K562 (cell line): ENCODE data around the gene TCF7. TPM values are rescaled to one million over a fixed set of nuclear protein-coding genes. Genes with fewer than 3 reads are reported as not detected.
A peak's percentile ranks its signal among the peaks of the same experiment; 100 is the strongest.

Experiments
- ATAC-seq: fragments of 200-7000 bp; cut with Tn5 transposase; 3 replicates; pipeline ENCODE4 v1.9.1; 2020; ENCODE audit warnings: moderate library complexity
- BruUV-seq: library from RNA; stranded (reverse); fragments of 400-500 nt; replicated peaks from 2 replicates; lab custom pipeline; 2021; lab: Mats Ljungman, UMichigan
- CTCF ChIA-PET: fragments of 300-600 bp; formaldehyde crosslinking; extraction: SDS; loops from one replicate; lab custom pipeline; 2021; ENCODE audit warnings: low intra/inter-chr PET ratio; lab: Yijun Ruan, JAX
- POLR2A ChIA-PET: fragments of 300-600, 350-650 bp; sonication (Branson Sonifier 250); formaldehyde crosslinking; extraction: SDS; loops from one replicate; lab custom pipeline; 2021; ENCODE audit warnings: antibody characterized with exemption, inconsistent platforms; lab: Yijun Ruan, JAX
- DNase-seq, 4 experiments: peaks; one replicate each; pipeline versions ENCODE4 v3.0.0 to v3.0.0-alpha.2; 2011 to 2018; ENCODE audit warnings: low spot score in 3 of 4, mixed read lengths in 3 of 4; ENCODE audit errors: extremely low read depth in 1 of 4
- FAIRE-seq: peaks from 2 replicates; lab custom pipeline; 2011; peaks lifted over from hg19 to GRCh38; lab: Jason Lieb, UNC
- H2AFZ ChIP-seq: 2 replicates; pipeline ENCODE4 v1.6.0; 2011; ENCODE audit warnings: low read depth, low read length, control low read depth, inconsistent platforms
- H3K27ac ChIP-seq: fragments of 200-600 bp; 3 replicates; pipeline ENCODE4 v1.8.0; 2011; ENCODE audit warnings: low read depth, mild to moderate bottlenecking, control low read depth, inconsistent platforms, low read length, moderate library complexity, mixed read lengths; ENCODE audit errors: extremely low read depth
- H3K27me3 ChIP-seq, 2 experiments: fragments of 300-600 bp in 1 of 2; 2 replicates in 1 of 2; 3 replicates in 1 of 2; pipeline versions ENCODE4 v1.6.0 to v1.8.0; 2011; ENCODE audit warnings: inconsistent platforms in 2 of 2, low read length in 2 of 2, mild to moderate bottlenecking in 1 of 2, mixed read lengths in 1 of 2, moderate library complexity in 1 of 2; ENCODE audit not compliant: control insufficient read depth in 2 of 2, insufficient read depth in 2 of 2
- H3K36me3 ChIP-seq: fragments of 300-600 bp; 3 replicates; pipeline ENCODE4 v1.8.0; 2011; ENCODE audit warnings: mild to moderate bottlenecking, low read length, inconsistent platforms; ENCODE audit not compliant: control insufficient read depth, insufficient read depth
- H3K4me1 ChIP-seq, 2 experiments: fragments of 200-600 bp in 1 of 2; replicated peaks in 1 of 2; 2 replicates in 1 of 2; 3 replicates in 1 of 2; pipeline versions ENCODE4 v1.5.1 to v1.8.0; 2011; ENCODE audit warnings: inconsistent platforms in 2 of 2, low read length in 2 of 2, mild to moderate bottlenecking in 1 of 2, mixed read lengths in 1 of 2, moderate library complexity in 1 of 2; ENCODE audit not compliant: control insufficient read depth in 2 of 2, insufficient read depth in 2 of 2
- H3K4me2 ChIP-seq: 2 replicates; pipeline ENCODE4 v1.6.1; 2011; ENCODE audit warnings: low read length, control low read depth, inconsistent platforms, mixed read lengths; ENCODE audit not compliant: insufficient read depth
- H3K4me3 ChIP-seq: fragments of 200-600 bp; sonication (generic), shearing (Covaris generic); 2 replicates; pipeline ENCODE4 v1.5.1; 2016; ENCODE audit warnings: control low read depth, inconsistent platforms
- H3K79me2 ChIP-seq: fragments of 200-600 bp; 3 replicates; pipeline ENCODE4 v1.8.0; 2011; ENCODE audit warnings: low read length, inconsistent platforms; ENCODE audit not compliant: control insufficient read depth, insufficient read depth
- H3K9ac ChIP-seq, 2 experiments: 2 replicates each; pipeline versions ENCODE4 v1.6.0 to v1.6.1; 2011; ENCODE audit warnings: low read depth in 2 of 2, low read length in 2 of 2, control low read depth in 1 of 2, inconsistent platforms in 1 of 2, mild to moderate bottlenecking in 1 of 2, mixed read lengths in 1 of 2; ENCODE audit not compliant: insufficient read depth in 1 of 2
- H3K9me1 ChIP-seq: one replicate; pipeline ENCODE4 v1.6.0; 2011; ENCODE audit warnings: inconsistent platforms, mild to moderate bottlenecking, low read length, moderate library complexity; ENCODE audit not compliant: control insufficient read depth, insufficient read depth
- H3K9me3 ChIP-seq: replicated peaks from 2 replicates; pipeline ENCODE4 v1.5.1; 2011; ENCODE audit warnings: low read depth, low read length, inconsistent platforms; ENCODE audit not compliant: control insufficient read depth, insufficient read depth
- H4K20me1 ChIP-seq: replicated peaks from 2 replicates; pipeline ENCODE4 v1.6.1; 2011; ENCODE audit warnings: low read length, inconsistent platforms, mixed read lengths; ENCODE audit not compliant: control insufficient read depth, insufficient read depth
- CBX2 ChIP-seq: fragments of 200-600 bp; sonication (generic); IDR thresholded peaks from one replicate; pipeline ENCODE4 v1.6.1; 2012; ENCODE audit warnings: mild to moderate bottlenecking, low read length, inconsistent platforms; ENCODE audit not compliant: insufficient read depth, poor library complexity, severe bottlenecking
- MAFG ChIP-seq: fragments of 450-650 bp; conservative IDR thresholded peaks from 2 replicates; pipeline ENCODE4 v1.6.1; 2016; ENCODE audit warnings: missing genetic modification characterization, missing compliant biosample characterization
- PCBP1 ChIP-seq: fragments of 200-400 bp; formaldehyde crosslinking; IDR thresholded peaks from 2 replicates; pipeline ENCODE4 v1.6.1; 2018; ENCODE audit warnings: mild to moderate bottlenecking, low read depth, low read length; ENCODE audit not compliant: poor library complexity, severe bottlenecking
- WHSC1 ChIP-seq: IDR thresholded peaks from one replicate; pipeline ENCODE4 v1.6.1; 2012; ENCODE audit warnings: low read length, control low read depth, inconsistent platforms
- ZNF445 ChIP-seq: fragments of 250-450 bp; sonication (Bioruptor Pico); IDR thresholded peaks from 2 replicates; pipeline ENCODE4 v1.4.0; 2020; ENCODE audit warnings: low read depth, mild to moderate bottlenecking, moderate library complexity
- WGBS: fragments of 100-300 bp; shearing (Covaris generic); methylation state at CpG from one replicate; pipeline ENCODE4 v1.1.6; 2016; ENCODE audit warnings: low coverage, mixed read lengths; ENCODE audit not compliant: insufficient coverage; ENCODE audit errors: missing lambda C conversion rate; 5-methylcytosine and 5-hydroxymethylcytosine counted together
- in situ Hi-C: fragments of 300-500 bp; cut with MboI; formaldehyde crosslinking; loops from 4 replicates; pipeline ENCODE4 v1.15.0; 2018; ENCODE audit warnings: inconsistent platforms, mixed read lengths
- intact Hi-C: fragments of 100-400 bp; cut with micrococcal nuclease; formaldehyde crosslinking; loops from 2 replicates; pipeline ENCODE4 v1.14.2; 2022
- polyA plus RNA-seq, 8 experiments: library from polyadenylated mRNA; depleted of rRNA in 4 of 8; stranded (reverse) in 5 of 8; unstranded in 3 of 8; fragments of >200 nt; fragmentation: Nextera tagmentation in 2 of 8; fragmentation: Illumina TruSeq in 1 of 8; extraction: Ambion mirVana in 2 of 8; extraction: Trizol in 1 of 8; gene quantifications; 2 replicates each; pipeline versions ENCODE4 v1.2.1 to v1.2.3, GENCODE V29; 2011 to 2014; ENCODE audit warnings: inconsistent platforms in 1 of 8, missing spikeins in 1 of 8
- total RNA-seq, 7 experiments: library from RNA; depleted of rRNA in 6 of 7; stranded (reverse); fragments of >200 nt in 6 of 7; fragmentation: Illumina TruSeq in 2 of 7; extraction: Trizol in 2 of 7; gene quantifications; 2 replicates each; pipeline versions ENCODE4 v1.2.1 to v1.2.3, GENCODE V29; 2011 to 2021; ENCODE audit warnings: low replicate concordance in 1 of 7
- TF ChIP-seq, protein P1 (sequence below): fragments of 450-650 bp; IDR thresholded peaks from 2 replicates; pipeline ENCODE4 v1.6.1; 2016; ENCODE audit warnings: mild to moderate bottlenecking, moderate library complexity

TCF7 gene
- total and polyA plus RNA-seq, 9 of the 15 experiments (the other 6 are each of a cell fraction or from before 2014, with no cell fraction given): 1.6 to 14.9 (median 4.2) TPM

DNA sequence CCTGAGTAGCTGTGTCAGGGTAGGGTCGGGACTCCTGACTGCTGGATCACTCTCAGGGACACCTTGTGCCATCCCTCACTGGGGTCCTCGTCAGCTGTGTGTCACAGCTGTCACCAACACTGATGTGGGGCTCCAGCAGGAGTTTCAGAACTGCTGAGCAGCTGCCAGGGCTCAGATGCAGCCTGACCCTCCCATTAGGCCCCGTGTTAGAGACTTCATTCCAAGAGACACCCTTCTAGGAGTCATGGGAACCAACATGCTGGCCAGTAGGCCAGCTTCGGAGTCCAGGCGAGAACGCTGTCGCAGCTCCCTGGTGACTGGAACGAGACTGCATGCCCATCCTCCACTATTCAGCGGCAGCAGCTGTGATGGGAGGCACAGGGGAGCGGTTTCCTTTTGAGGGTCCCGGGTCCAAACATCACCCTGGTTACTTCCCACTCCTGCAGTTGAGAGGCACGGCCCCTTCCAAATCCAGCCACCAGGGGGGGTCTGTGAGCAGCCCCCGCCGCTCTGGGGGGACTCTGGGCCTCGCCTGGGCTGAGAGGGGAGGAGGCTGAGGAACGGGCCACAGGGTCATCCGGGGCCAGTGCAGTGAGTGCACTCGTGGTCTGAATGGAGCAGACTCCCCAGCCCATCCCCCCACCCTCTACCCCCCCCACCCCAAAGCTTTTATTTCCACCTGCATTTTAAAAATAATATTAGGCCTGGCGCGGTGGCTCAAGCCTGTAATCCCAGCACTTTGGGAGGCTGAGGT is 12.6 kb upstream of the TCF7 start (continued):
- TF ChIP-seq PCBP1 (peak; percentile 34), WHSC1 (no peak), CBX2 (no peak)

DNA sequence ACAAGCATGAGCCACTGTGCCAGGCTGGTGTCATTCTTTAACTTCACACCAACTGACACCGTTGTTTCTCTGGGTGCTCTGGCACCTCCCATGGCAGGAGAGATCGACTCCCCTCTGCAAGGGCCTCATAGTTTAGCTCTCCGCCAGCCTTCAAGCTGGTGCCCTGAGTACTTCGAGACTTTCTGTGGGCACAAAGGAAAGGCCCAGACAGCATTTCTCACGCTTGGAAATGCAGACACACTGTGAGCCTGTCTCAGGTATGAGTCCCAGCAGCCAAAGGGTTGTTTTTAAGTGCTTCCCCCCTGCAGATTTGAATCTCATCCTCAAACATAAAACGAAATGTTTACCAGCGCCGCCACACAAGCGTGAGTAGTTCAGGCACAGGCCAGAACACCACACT is 11.1 kb upstream of the TCF7 start:
- FAIRE-seq (no peak), DNase-seq (no peak), ATAC-seq (no peak)
- Histone ChIP-seq H4K20me1 (0 out of 2 replicates have a peak, but pooled peaks cover 3% of the 10 kb centered on the region), H3K9me1 (no peaks in the 10 kb centered on the region), H3K27me3 (no peaks in the 10 kb centered on the region), H3K79me2 (no peaks in the 10 kb centered on the region), H3K27ac (no peak overlapping the region), H3K36me3 (no peaks in the 10 kb centered on the region), H3K4me1 (peaks cover 0 to 20% of the 10 kb centered on the region in 2 experiments; a peak in 3 of 5 replicates), H3K9ac (no peak overlapping the region; a peak in 1 of 4 replicates), H3K4me3 (no peak overlapping the region), H2AFZ (no peak overlapping the region), H3K4me2 (no peak overlapping the region), H3K9me3 (no peaks in the 10 kb centered on the region)
- intact Hi-C loops (no loop called here), in situ Hi-C loops (no loop called here)
- 41% methylated on average over 6 of the region's 9 CpGs for WGBS
- ChIA-PET CTCF (no interaction called here), POLR2A (interaction anchor here (0.5 kb wide), 1 partner anchor 227 kb away, joined by 3 read pairs; no protein-coding TSS in a partner anchor)
- BruUV-seq: no TSS peak
- TF ChIP-seq MAFG (tag) (no peak), ZNF445 (CRISPR knock-in tag) (no peak)
- TF ChIP-seq, protein P1, sequence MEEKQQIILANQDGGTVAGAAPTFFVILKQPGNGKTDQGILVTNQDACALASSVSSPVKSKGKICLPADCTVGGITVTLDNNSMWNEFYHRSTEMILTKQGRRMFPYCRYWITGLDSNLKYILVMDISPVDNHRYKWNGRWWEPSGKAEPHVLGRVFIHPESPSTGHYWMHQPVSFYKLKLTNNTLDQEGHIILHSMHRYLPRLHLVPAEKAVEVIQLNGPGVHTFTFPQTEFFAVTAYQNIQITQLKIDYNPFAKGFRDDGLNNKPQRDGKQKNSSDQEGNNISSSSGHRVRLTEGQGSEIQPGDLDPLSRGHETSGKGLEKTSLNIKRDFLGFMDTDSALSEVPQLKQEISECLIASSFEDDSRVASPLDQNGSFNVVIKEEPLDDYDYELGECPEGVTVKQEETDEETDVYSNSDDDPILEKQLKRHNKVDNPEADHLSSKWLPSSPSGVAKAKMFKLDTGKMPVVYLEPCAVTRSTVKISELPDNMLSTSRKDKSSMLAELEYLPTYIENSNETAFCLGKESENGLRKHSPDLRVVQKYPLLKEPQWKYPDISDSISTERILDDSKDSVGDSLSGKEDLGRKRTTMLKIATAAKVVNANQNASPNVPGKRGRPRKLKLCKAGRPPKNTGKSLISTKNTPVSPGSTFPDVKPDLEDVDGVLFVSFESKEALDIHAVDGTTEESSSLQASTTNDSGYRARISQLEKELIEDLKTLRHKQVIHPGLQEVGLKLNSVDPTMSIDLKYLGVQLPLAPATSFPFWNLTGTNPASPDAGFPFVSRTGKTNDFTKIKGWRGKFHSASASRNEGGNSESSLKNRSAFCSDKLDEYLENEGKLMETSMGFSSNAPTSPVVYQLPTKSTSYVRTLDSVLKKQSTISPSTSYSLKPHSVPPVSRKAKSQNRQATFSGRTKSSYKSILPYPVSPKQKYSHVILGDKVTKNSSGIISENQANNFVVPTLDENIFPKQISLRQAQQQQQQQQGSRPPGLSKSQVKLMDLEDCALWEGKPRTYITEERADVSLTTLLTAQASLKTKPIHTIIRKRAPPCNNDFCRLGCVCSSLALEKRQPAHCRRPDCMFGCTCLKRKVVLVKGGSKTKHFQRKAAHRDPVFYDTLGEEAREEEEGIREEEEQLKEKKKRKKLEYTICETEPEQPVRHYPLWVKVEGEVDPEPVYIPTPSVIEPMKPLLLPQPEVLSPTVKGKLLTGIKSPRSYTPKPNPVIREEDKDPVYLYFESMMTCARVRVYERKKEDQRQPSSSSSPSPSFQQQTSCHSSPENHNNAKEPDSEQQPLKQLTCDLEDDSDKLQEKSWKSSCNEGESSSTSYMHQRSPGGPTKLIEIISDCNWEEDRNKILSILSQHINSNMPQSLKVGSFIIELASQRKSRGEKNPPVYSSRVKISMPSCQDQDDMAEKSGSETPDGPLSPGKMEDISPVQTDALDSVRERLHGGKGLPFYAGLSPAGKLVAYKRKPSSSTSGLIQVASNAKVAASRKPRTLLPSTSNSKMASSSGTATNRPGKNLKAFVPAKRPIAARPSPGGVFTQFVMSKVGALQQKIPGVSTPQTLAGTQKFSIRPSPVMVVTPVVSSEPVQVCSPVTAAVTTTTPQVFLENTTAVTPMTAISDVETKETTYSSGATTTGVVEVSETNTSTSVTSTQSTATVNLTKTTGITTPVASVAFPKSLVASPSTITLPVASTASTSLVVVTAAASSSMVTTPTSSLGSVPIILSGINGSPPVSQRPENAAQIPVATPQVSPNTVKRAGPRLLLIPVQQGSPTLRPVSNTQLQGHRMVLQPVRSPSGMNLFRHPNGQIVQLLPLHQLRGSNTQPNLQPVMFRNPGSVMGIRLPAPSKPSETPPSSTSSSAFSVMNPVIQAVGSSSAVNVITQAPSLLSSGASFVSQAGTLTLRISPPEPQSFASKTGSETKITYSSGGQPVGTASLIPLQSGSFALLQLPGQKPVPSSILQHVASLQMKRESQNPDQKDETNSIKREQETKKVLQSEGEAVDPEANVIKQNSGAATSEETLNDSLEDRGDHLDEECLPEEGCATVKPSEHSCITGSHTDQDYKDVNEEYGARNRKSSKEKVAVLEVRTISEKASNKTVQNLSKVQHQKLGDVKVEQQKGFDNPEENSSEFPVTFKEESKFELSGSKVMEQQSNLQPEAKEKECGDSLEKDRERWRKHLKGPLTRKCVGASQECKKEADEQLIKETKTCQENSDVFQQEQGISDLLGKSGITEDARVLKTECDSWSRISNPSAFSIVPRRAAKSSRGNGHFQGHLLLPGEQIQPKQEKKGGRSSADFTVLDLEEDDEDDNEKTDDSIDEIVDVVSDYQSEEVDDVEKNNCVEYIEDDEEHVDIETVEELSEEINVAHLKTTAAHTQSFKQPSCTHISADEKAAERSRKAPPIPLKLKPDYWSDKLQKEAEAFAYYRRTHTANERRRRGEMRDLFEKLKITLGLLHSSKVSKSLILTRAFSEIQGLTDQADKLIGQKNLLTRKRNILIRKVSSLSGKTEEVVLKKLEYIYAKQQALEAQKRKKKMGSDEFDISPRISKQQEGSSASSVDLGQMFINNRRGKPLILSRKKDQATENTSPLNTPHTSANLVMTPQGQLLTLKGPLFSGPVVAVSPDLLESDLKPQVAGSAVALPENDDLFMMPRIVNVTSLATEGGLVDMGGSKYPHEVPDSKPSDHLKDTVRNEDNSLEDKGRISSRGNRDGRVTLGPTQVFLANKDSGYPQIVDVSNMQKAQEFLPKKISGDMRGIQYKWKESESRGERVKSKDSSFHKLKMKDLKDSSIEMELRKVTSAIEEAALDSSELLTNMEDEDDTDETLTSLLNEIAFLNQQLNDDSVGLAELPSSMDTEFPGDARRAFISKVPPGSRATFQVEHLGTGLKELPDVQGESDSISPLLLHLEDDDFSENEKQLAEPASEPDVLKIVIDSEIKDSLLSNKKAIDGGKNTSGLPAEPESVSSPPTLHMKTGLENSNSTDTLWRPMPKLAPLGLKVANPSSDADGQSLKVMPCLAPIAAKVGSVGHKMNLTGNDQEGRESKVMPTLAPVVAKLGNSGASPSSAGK: no peak
